Measurements from ENCODE around the gene INSR. TPM values are rescaled to one million over a fixed set of nuclear protein-coding genes. Genes with fewer than 3 reads are reported as not detected.

The INSR gene
- total RNA-seq, 4 donors from 2014 or later: 66.0 to 118 (median 106) TPM

- no peak for TF ChIP-seq CTCF (IDR thresholded peaks at IDR 0.05; ENCODE audit: low read depth)
Observed at GRCh38 chr19:7292950-7293761, 1.1 kb downstream of the INSR start.

GRCh38 chr19:7292352-7292949 lies 1.8 kb downstream of the INSR start:
- no peak for TF ChIP-seq CTCF (IDR thresholded peaks at IDR 0.05; ENCODE audit: low read depth)

GRCh38 chr19:7288977-7289376 lies 5.2 kb downstream of the INSR start:
- TF ChIP-seq CTCF (IDR thresholded peaks at IDR 0.05; ENCODE audit: low read depth): no peak

DNA sequence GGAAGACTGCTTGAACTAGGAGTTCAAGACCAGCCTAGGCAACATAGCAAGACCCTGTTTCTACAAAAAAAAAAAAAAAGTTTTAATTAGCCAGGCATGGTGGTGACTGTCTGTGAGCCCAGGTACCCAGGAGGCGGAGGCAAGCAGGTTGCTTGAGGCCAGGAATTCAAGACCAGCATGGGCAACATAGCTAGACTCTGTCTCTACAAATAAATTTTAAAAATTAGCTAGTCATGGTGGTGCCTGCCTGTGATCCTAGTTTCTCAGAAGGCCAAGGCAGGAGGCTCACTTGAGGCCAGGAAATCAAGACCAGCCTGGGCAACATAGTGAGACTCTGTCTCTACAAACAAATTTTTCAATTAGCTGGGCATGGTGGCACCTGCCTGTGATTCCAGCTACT lies 6.1 kb downstream of the INSR start:
- TF ChIP-seq CTCF (IDR thresholded peaks at IDR 0.05; ENCODE audit: low read depth): no peak

DNA sequence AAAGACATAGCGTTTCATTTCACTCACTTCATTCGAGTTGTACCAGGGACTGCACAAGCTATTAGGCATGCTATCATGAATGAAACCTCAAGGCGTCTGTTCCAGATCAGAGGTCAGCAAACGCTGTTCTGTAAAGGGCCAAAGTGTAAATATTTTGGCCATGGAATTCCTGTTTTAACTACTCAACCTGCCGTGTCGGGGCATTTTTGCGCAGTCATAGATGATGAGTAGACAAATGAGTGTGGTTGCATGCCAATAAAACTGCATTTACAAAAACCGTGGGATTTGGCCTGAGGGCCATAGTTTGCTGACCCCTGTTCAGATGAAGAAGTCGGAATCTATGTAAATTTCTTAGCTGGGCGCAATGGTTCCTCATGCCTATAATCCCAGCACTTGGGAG lies 6.5 kb downstream of the INSR start:
- TF ChIP-seq CTCF (IDR thresholded peaks at IDR 0.05; ENCODE audit: low read depth): no peak

- no peak for TF ChIP-seq CTCF (IDR thresholded peaks at IDR 0.05; ENCODE audit: low read depth)
Observed at GRCh38 chr19:7280940-7281666, 13.1 kb downstream of the INSR start.

All from subcutaneous adipose tissue (tissue), 4 donors.